Colonic mucosa (tissue), 4 donors: ENCODE data around the gene KLK3. TPM values are rescaled to one million over a fixed set of nuclear protein-coding genes. Genes with fewer than 3 reads are reported as not detected.

Source experiments
- DNase-seq: peaks from one replicate; pipeline ENCODE4 v3.0.0-alpha.2; 2020
- H3K27ac ChIP-seq: fragments of 200-600 bp; one replicate; pipeline ENCODE4 v1.8.0; 2021
- H3K27me3 ChIP-seq: fragments of 200-600 bp; one replicate; pipeline ENCODE4 v1.8.0; 2021
- H3K36me3 ChIP-seq: fragments of 200-600 bp; one replicate; pipeline ENCODE4 v1.8.0; 2021
- H3K4me1 ChIP-seq: fragments of 200-600 bp; one replicate; pipeline ENCODE4 v1.8.0; 2021; ENCODE audit warnings: mild to moderate bottlenecking
- H3K4me3 ChIP-seq: fragments of 200-600 bp; one replicate; pipeline ENCODE4 v1.8.0; 2021
- H3K9ac ChIP-seq, 2 donors: one replicate each; pipeline ENCODE4 v1.7.0; 2013; ENCODE audit warnings: control low read depth in 2 of 2, low read depth in 2 of 2, low read length in 2 of 2
- H3K9me3 ChIP-seq: fragments of 200-600 bp; one replicate; pipeline ENCODE4 v1.8.0; 2021
- intact Hi-C: fragments of 100-400 bp; cut with DNase I; formaldehyde crosslinking; loops from one replicate; pipeline ENCODE4 v1.14.1; 2022
- total RNA-seq, 2 donors: library from RNA; stranded (reverse); fragmentation: NEBNext Ultra II Directional in 1 of 2; extraction: Animal tissue kit (Norgen Biotek cat#: 25700) in 1 of 2; gene quantifications; one replicate each; pipeline ENCODE4 v1.2.1, GENCODE V29; 2021
- TF ChIP-seq, protein P1 (sequence below): fragments of 200-600 bp; IDR thresholded peaks from one replicate; pipeline ENCODE4 v1.8.0; 2022; ENCODE audit warnings: antibody characterized with exemption, mild to moderate bottlenecking
- donor health status: healthy.
- donor health status: DM: no; HTN: no; CAD: no.
- donor health status: DM: no; HTN: no; CAD: no.

KLK3 gene
- total RNA-seq, 2 donors from 2014 or later = 2.4 to 2.5 TPM

DNA sequence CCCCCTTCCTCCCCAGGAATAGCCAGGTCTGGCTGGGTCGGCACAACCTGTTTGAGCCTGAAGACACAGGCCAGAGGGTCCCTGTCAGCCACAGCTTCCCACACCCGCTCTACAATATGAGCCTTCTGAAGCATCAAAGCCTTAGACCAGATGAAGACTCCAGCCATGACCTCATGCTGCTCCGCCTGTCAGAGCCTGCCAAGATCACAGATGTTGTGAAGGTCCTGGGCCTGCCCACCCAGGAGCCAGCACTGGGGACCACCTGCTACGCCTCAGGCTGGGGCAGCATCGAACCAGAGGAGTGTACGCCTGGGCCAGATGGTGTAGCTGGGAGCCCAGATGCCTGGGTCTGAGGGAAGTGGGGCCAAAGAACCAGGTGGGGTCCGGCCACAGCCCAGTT lies 21.7 kb downstream of the KLK3 start:
- H3K27ac ChIP-seq = no peak overlapping the region
- no peak overlapping the region for H3K4me3 ChIP-seq
- TF ChIP-seq, protein P1, sequence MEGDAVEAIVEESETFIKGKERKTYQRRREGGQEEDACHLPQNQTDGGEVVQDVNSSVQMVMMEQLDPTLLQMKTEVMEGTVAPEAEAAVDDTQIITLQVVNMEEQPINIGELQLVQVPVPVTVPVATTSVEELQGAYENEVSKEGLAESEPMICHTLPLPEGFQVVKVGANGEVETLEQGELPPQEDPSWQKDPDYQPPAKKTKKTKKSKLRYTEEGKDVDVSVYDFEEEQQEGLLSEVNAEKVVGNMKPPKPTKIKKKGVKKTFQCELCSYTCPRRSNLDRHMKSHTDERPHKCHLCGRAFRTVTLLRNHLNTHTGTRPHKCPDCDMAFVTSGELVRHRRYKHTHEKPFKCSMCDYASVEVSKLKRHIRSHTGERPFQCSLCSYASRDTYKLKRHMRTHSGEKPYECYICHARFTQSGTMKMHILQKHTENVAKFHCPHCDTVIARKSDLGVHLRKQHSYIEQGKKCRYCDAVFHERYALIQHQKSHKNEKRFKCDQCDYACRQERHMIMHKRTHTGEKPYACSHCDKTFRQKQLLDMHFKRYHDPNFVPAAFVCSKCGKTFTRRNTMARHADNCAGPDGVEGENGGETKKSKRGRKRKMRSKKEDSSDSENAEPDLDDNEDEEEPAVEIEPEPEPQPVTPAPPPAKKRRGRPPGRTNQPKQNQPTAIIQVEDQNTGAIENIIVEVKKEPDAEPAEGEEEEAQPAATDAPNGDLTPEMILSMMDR = no peak
- intact Hi-C loops = no loop called here
- H3K9me3 ChIP-seq = no peaks in the 10 kb centered on the region
- H3K36me3 ChIP-seq = no peaks in the 10 kb centered on the region
- no peaks in the 10 kb centered on the region for H3K4me1 ChIP-seq
- DNase-seq = no peak
- H3K9ac ChIP-seq = no peak overlapping the region
- H3K27me3 ChIP-seq = no peaks in the 10 kb centered on the region

DNA sequence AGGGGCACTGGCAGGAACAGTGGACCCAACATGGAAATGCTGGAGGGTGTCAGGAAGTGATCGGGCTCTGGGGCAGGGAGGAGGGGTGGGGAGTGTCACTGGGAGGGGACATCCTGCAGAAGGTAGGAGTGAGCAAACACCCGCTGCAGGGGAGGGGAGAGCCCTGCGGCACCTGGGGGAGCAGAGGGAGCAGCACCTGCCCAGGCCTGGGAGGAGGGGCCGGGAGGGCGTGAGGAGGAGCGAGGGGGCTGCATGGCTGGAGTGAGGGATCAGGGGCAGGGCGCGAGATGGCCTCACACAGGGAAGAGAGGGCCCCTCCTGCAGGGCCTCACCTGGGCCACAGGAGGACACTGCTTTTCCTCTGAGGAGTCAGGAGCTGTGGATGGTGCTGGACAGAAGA lies 22.6 kb downstream of the KLK3 start:
- Histone ChIP-seq H3K9ac (no peak overlapping the region), H3K9me3 (no peaks in the 10 kb centered on the region), H3K4me1 (no peaks in the 10 kb centered on the region), H3K27me3 (no peaks in the 10 kb centered on the region), H3K27ac (no peak overlapping the region), H3K4me3 (no peak overlapping the region), H3K36me3 (no peaks in the 10 kb centered on the region)
- TF ChIP-seq, protein P1 = no peak
- no peak for DNase-seq
- intact Hi-C loops = no loop called here

DNA sequence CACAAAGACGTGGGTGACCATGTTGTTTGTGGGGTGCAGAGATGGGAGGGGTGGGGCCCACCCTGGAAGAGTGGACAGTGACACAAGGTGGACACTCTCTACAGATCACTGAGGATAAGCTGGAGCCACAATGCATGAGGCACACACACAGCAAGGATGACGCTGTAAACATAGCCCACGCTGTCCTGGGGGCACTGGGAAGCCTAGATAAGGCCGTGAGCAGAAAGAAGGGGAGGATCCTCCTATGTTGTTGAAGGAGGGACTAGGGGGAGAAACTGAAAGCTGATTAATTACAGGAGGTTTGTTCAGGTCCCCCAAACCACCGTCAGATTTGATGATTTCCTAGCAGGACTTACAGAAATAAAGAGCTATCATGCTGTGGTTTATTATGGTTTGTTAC lies 24.1 kb downstream of the KLK3 start:
- no peaks in the 10 kb centered on the region for H3K27me3 ChIP-seq

DNA sequence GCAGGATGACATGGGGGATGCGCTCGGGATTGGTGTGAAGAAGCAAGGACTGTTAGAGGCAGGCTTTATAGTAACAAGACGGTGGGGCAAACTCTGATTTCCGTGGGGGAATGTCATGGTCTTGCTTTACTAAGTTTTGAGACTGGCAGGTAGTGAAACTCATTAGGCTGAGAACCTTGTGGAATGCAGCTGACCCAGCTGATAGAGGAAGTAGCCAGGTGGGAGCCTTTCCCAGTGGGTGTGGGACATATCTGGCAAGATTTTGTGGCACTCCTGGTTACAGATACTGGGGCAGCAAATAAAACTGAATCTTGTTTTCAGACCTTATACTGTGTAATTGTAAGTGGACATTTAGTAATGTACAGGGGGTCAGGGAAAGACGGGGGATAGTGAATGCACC lies 25.5 kb downstream of the KLK3 start:
- Histone ChIP-seq H3K4me1 (no peaks in the 10 kb centered on the region), H3K27ac (no peak overlapping the region), H3K36me3 (no peaks in the 10 kb centered on the region), H3K9me3 (no peaks in the 10 kb centered on the region), H3K4me3 (no peak overlapping the region), H3K27me3 (no peaks in the 10 kb centered on the region), H3K9ac (no peak overlapping the region)
- TF ChIP-seq, protein P1 = no peak
- intact Hi-C loops = no loop called here
- DNase-seq = no peak

More for the DNA sequence above, 24.1 kb downstream of the KLK3 start:
- H3K4me3 ChIP-seq = no peak overlapping the region
- H3K9ac ChIP-seq = no peak overlapping the region
- intact Hi-C loops = no loop called here
- TF ChIP-seq, protein P1 = no peak
- DNase-seq = no peak
- H3K27ac ChIP-seq = no peak overlapping the region
- no peaks in the 10 kb centered on the region for H3K4me1 ChIP-seq
- H3K9me3 ChIP-seq = no peaks in the 10 kb centered on the region
- no peaks in the 10 kb centered on the region for H3K36me3 ChIP-seq

DNA sequence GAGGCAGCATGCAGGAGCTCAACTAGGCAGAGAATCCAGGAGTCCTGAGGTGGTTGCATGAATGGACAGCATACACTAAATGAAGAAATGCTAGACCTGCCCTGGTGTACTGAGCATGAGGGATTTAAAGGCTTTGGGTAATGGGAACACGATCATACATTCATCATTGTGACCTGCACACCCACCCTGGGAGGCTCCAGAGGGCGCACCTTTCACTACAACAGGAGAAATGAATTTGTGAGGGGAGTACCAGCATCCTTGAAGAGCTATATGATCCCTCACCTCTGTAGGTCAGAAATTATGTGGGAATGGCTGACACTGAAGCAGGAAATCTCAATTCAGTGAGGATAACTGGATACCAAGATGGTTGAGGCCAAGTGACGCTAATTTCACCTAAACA lies 27.5 kb downstream of the KLK3 start:
- H3K27ac ChIP-seq = no peak overlapping the region
- no peak overlapping the region for H3K9ac ChIP-seq
- H3K9me3 ChIP-seq = no peaks in the 10 kb centered on the region
- intact Hi-C loops = no loop called here
- no peak overlapping the region for H3K4me3 ChIP-seq
- no peaks in the 10 kb centered on the region for H3K4me1 ChIP-seq
- no peaks in the 10 kb centered on the region for H3K36me3 ChIP-seq
- TF ChIP-seq, protein P1 = no peak
- no peaks in the 10 kb centered on the region for H3K27me3 ChIP-seq
- DNase-seq = no peak

DNA sequence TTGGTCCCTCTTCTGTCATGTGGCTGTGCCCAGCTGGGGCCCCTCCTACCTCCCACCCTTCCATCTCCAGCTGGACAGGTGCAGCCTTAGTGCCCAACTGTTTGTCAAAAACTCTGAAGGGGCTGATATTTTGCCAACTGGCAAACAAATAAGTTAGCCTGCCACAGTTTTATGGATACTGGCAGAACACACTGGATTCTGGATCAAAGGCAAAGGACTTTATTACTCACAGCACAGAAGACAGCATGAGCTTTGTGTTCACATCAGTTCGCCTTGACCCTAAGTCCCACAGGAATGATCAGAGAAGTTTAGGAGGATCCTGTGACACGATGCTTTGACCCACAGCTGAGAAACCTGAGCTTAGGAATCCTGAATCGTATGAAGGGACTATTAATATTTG lies 34.9 kb downstream of the KLK3 start:
- Histone ChIP-seq H3K27ac (no peak overlapping the region), H3K9me3 (no peaks in the 10 kb centered on the region), H3K27me3 (no peaks in the 10 kb centered on the region), H3K36me3 (no peaks in the 10 kb centered on the region), H3K4me1 (no peaks in the 10 kb centered on the region), H3K9ac (no peak overlapping the region), H3K4me3 (no peak overlapping the region)
- intact Hi-C loops = no loop called here
- peak; percentile 28 for DNase-seq
- TF ChIP-seq, protein P1 = no peak
